Erythroblast (primary cell): Measurements from ENCODE around the gene CNTN4.

Experiments used
- GATA1 ChIP-seq: IDR thresholded peaks from 2 replicates; pipeline ENCODE4 v1.6.1; 2011; ENCODE audit warnings: low read depth, mild to moderate bottlenecking, control low read depth, low read length, moderate library complexity
- POLR2A ChIP-seq: IDR thresholded peaks from 2 replicates; pipeline ENCODE4 v1.6.1; 2011; ENCODE audit warnings: mild to moderate bottlenecking, low read length

DNA sequence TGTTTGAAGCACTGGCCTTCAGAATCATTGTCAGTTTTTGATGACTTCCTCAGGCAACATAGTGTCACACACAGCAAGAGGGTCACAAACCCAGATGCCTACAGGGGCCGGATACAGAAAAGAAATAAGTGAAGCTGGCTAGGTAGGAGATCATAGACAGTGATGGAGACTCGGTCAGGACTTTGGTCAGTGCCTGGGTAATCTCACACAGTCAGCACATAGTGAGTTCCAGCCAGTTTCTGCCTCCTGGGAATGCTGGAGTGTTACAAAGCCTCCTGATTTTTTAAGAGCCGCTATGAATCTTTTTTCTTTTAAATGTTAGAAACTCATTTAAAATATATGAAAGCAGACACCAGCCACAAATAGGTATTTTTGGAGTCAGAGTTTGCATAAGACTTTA lies 612.4 kb downstream of the CNTN4 start:
- no peak for TF ChIP-seq POLR2A
- no peak for TF ChIP-seq GATA1
